GM23338 (cell line): ENCODE measurements around the gene TOX2. TPM values are rescaled to one million over a fixed set of nuclear protein-coding genes. Genes with fewer than 3 reads are reported as not detected.

ENCODE experiments used
- ATAC-seq: fragments of 200-7000 bp; cut with Tn5 transposase; 3 replicates; pipeline ENCODE4 v1.9.1; 2020
- DNase-seq: peaks from one replicate; pipeline ENCODE4 v3.0.0-alpha.2; 2015; ENCODE audit warnings: low spot score
- H2AFZ ChIP-seq: fragments of 200-600 bp; sonication (generic); 2 replicates; pipeline ENCODE4 v1.8.0; 2016; ENCODE audit warnings: antibody characterized with exemption, mild to moderate bottlenecking, moderate library complexity
- H3F3A ChIP-seq: fragments of 200-600 bp; sonication (generic); replicated peaks from 2 replicates; pipeline ENCODE4 v1.8.0; 2017; ENCODE audit warnings: antibody characterized with exemption, mixed run types, low read depth
- H3K27ac ChIP-seq: fragments of 200-600 bp; sonication (generic); 2 replicates; pipeline ENCODE4 v1.6.1; 2016; ENCODE audit warnings: low read depth
- H3K27me3 ChIP-seq: fragments of 200-600 bp; sonication (generic); 2 replicates; pipeline ENCODE4 v1.8.0; 2016; ENCODE audit warnings: mild to moderate bottlenecking, mixed run types, moderate library complexity; ENCODE audit not compliant: insufficient read depth
- H3K36me3 ChIP-seq: fragments of 200-600 bp; sonication (generic); 2 replicates; pipeline ENCODE4 v1.8.0; 2016; ENCODE audit warnings: mild to moderate bottlenecking; ENCODE audit not compliant: insufficient read depth
- H3K4me1 ChIP-seq: fragments of 200-600 bp; sonication (generic); 2 replicates; pipeline ENCODE4 v1.8.0; 2016; ENCODE audit warnings: mild to moderate bottlenecking, moderate library complexity; ENCODE audit not compliant: insufficient read depth
- H3K4me2 ChIP-seq: fragments of 200-600 bp; sonication (generic); 2 replicates; pipeline ENCODE4 v1.7.1; 2017; ENCODE audit warnings: mixed run types
- H3K4me3 ChIP-seq: fragments of 200-600 bp; sonication (generic); 2 replicates; pipeline ENCODE4 v1.6.1; 2016; ENCODE audit warnings: mixed run types
- H3K79me2 ChIP-seq: fragments of 200-600 bp; sonication (generic); replicated peaks from 2 replicates; pipeline ENCODE4 v1.8.0; 2017; ENCODE audit warnings: mild to moderate bottlenecking; ENCODE audit not compliant: insufficient read depth
- H3K9me2 ChIP-seq: fragments of 200-600 bp; sonication (generic); 2 replicates; pipeline ENCODE4 v1.8.0; 2017; ENCODE audit not compliant: insufficient read depth
- H4K20me1 ChIP-seq: fragments of 200-600 bp; sonication (generic); replicated peaks from 2 replicates; pipeline ENCODE4 v1.8.0; 2017; ENCODE audit warnings: mild to moderate bottlenecking; ENCODE audit not compliant: insufficient read depth
- H3K27ac Mint-ChIP-seq: 2 replicates; pipeline ENCODE4 v1.8.0; 2020; ENCODE audit warnings: inconsistent platforms, mild to moderate bottlenecking, moderate library complexity, mixed read lengths
- H3K27me3 Mint-ChIP-seq: 3 replicates; pipeline ENCODE4 v1.8.0; 2022; ENCODE audit warnings: low read depth, mild to moderate bottlenecking, moderate library complexity, mixed read lengths, inconsistent platforms; ENCODE audit not compliant: insufficient read depth, poor library complexity
- H3K36me3 Mint-ChIP-seq: 3 replicates; pipeline ENCODE4 v1.8.0; 2021; ENCODE audit warnings: low read depth, mild to moderate bottlenecking, inconsistent platforms, moderate library complexity, mixed read lengths
- H3K4me1 Mint-ChIP-seq: 3 replicates; pipeline ENCODE4 v1.8.0; 2020; ENCODE audit warnings: mild to moderate bottlenecking, inconsistent platforms, mixed read lengths
- H3K4me3 Mint-ChIP-seq: 3 replicates; pipeline ENCODE4 v1.8.0; 2021; ENCODE audit warnings: moderate library complexity, mild to moderate bottlenecking, inconsistent platforms, mixed read lengths
- H3K9me3 Mint-ChIP-seq: 3 replicates; pipeline ENCODE4 v1.8.0; 2020; ENCODE audit warnings: moderate library complexity, mild to moderate bottlenecking, inconsistent platforms, mixed read lengths
- CREB1 ChIP-seq: fragments of 250-450 bp; sonication (Bioruptor Pico); IDR thresholded peaks from 2 replicates; pipeline ENCODE4 v1.5.0; 2020; ENCODE audit warnings: low read depth, mild to moderate bottlenecking, moderate library complexity
- CTCF ChIP-seq, 2 experiments: fragments of 200-600 bp in 1 of 2; sonication (generic) in 1 of 2; conservative IDR thresholded peaks; 2 replicates each; pipeline versions ENCODE4 v1.5.1 to v1.6.1; 2016 to 2017; ENCODE audit warnings: antibody characterized with exemption in 2 of 2, low read depth in 2 of 2, mild to moderate bottlenecking in 2 of 2, moderate library complexity in 1 of 2
- JUNB ChIP-seq: IDR thresholded peaks from one replicate; pipeline ENCODE4 v1.6.1; 2016; ENCODE audit warnings: antibody characterized with exemption; ENCODE audit not compliant: unreplicated experiment
- NANOG ChIP-seq: IDR thresholded peaks from 2 replicates; pipeline ENCODE4 v1.6.1; 2016; ENCODE audit warnings: antibody characterized with exemption, borderline replicate concordance
- POLR2AphosphoS5 ChIP-seq: IDR thresholded peaks from 2 replicates; pipeline ENCODE4 v1.6.1; 2016; ENCODE audit warnings: antibody characterized with exemption, low read depth
- ZNF462 ChIP-seq: fragments of 250-450 bp; sonication (Bioruptor Pico); IDR thresholded peaks from 2 replicates; pipeline ENCODE4 v1.5.0; 2020; ENCODE audit warnings: mild to moderate bottlenecking, moderate library complexity
- polyA plus RNA-seq: library from polyadenylated mRNA; unstranded; fragments of >200 nt; fragmentation: Nextera tagmentation; extraction: Ambion mirVana; gene quantifications from 2 replicates; pipeline ENCODE4 v1.2.1, GENCODE V29; 2016
- total RNA-seq: library from RNA; depleted of rRNA; stranded (reverse); fragments of >200 nt; shearing (Covaris generic); gene quantifications from 2 replicates; pipeline ENCODE4 v1.2.3, GENCODE V29; 2014
- TF ChIP-seq, protein P1 (sequence below): IDR thresholded peaks from one replicate; pipeline ENCODE4 v1.6.1; 2018; ENCODE audit warnings: antibody characterized with exemption; ENCODE audit not compliant: unreplicated experiment
- TF ChIP-seq, protein P2 (sequence below): IDR thresholded peaks from 2 replicates; pipeline ENCODE4 v1.6.1; 2016; ENCODE audit warnings: antibody characterized with exemption

TOX2 gene
- total and polyA plus RNA-seq, 2 experiments from 2014 or later, result 1.4 to 1.5 TPM

DNA sequence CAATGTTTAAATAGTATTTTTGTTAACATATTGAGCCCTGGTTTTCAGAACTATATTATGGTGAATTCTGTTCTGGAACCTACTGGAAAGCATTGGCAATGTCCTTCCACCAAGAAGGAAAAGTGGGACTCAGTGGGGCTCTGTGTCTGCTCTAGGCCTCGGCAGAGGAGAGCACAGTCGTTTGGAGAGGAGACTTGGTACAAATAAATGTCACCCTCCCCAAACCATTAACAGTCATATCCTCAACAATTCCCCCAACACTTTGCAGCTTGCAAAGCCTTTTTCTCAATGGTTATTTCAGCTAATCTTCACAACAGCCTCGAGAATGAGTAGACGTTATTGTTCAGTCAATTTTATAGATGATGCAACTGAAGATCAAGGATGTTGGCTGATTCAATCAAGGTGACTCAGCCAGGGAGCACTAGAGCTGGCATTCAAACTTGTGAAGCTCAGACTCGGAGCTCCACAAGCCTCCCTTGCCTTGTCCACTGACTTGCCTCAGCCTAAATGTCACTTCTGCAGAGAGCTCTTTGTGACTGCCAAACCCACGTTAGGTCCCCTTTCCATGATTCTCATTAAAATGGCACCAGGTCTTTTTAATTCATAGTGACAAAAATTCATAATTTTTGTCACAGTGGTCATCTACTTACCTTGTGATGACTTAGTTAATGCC, 60.6 kb downstream of the TOX2 start:
- Mint-ChIP-seq H3K27ac (peak overlapping the region; percentile 52; the same call in 1 of the 2 replicates), H3K9me3 (no peaks in the 10 kb centered on the region), H3K4me1 (no peaks in the 10 kb centered on the region), H3K36me3 (no peaks in the 10 kb centered on the region), H3K27me3 (peaks cover 2% of the 10 kb centered on the region), H3K4me3 (no peak overlapping the region)
- no peaks in the 10 kb centered on the region for H4K20me1 ChIP-seq
- H3K27me3 ChIP-seq, result no peaks in the 10 kb centered on the region
- no peaks in the 10 kb centered on the region for H3K79me2 ChIP-seq
- H3K4me3 ChIP-seq, result no peak overlapping the region
- DNase-seq, result no peak
- H3K4me2 ChIP-seq, result no peak overlapping the region
- H3F3A ChIP-seq, result no peaks in the 10 kb centered on the region
- no peak overlapping the region for H2AFZ ChIP-seq
- no peaks in the 10 kb centered on the region for H3K36me3 ChIP-seq
- no peak for TF ChIP-seq CREB1 (CRISPR knock-in tag)
- no peak for ATAC-seq
- H3K4me1 ChIP-seq, result no peaks in the 10 kb centered on the region
- H3K9me2 ChIP-seq, result 0 out of 2 replicates have a peak, but pooled peaks cover 2% of the 10 kb centered on the region
- H3K27ac ChIP-seq, result no peak overlapping the region

DNA sequence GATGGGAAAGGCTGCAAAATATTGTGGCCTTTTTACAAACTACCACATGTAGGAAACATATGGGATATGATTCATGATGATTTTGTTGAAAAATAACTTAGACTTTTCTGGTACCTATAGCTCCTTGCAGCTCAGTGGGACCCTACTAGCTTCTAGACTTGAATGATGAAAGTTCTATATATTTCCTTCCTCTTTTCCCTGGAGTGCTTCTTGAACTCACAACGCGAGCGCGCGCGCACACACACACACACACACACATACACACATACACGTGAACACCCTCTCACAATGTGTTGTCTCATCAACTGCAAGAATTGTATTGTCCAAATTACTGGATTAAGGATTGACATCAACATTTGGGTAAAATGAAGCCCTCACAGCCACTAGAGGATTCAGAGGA, 61.9 kb downstream of the TOX2 start:
- Mint-ChIP-seq H3K4me1 (no peaks in the 10 kb centered on the region; the same call in 2 of the 3 replicates), H3K27me3 (peaks cover 2% of the 10 kb centered on the region), H3K9me3 (no peaks in the 10 kb centered on the region), H3K36me3 (no peaks in the 10 kb centered on the region), H3K27ac (no peak overlapping the region), H3K4me3 (no peak overlapping the region)
- Histone ChIP-seq H3K27ac (no peak overlapping the region), H3K27me3 (no peaks in the 10 kb centered on the region), H3K79me2 (no peaks in the 10 kb centered on the region), H3K4me1 (no peaks in the 10 kb centered on the region), H2AFZ (no peak overlapping the region), H3K4me2 (no peak overlapping the region), H3F3A (no peaks in the 10 kb centered on the region), H3K4me3 (no peak overlapping the region), H3K9me2 (0 out of 2 replicates have a peak, but pooled peaks cover 2% of the 10 kb centered on the region), H3K36me3 (no peaks in the 10 kb centered on the region), H4K20me1 (no peaks in the 10 kb centered on the region)
- DNase-seq (no peak), ATAC-seq (no peak)
- TF ChIP-seq POLR2AphosphoS5 (no peak), ZNF462 (no peak), CREB1 (CRISPR knock-in tag) (no peak), JUNB (no peak), CTCF (conservative IDR thresholded peaks at IDR 0.05; ENCODE audit: low read depth in 2 of 2) (no peak), NANOG (no peak)
- TF ChIP-seq, protein P1, sequence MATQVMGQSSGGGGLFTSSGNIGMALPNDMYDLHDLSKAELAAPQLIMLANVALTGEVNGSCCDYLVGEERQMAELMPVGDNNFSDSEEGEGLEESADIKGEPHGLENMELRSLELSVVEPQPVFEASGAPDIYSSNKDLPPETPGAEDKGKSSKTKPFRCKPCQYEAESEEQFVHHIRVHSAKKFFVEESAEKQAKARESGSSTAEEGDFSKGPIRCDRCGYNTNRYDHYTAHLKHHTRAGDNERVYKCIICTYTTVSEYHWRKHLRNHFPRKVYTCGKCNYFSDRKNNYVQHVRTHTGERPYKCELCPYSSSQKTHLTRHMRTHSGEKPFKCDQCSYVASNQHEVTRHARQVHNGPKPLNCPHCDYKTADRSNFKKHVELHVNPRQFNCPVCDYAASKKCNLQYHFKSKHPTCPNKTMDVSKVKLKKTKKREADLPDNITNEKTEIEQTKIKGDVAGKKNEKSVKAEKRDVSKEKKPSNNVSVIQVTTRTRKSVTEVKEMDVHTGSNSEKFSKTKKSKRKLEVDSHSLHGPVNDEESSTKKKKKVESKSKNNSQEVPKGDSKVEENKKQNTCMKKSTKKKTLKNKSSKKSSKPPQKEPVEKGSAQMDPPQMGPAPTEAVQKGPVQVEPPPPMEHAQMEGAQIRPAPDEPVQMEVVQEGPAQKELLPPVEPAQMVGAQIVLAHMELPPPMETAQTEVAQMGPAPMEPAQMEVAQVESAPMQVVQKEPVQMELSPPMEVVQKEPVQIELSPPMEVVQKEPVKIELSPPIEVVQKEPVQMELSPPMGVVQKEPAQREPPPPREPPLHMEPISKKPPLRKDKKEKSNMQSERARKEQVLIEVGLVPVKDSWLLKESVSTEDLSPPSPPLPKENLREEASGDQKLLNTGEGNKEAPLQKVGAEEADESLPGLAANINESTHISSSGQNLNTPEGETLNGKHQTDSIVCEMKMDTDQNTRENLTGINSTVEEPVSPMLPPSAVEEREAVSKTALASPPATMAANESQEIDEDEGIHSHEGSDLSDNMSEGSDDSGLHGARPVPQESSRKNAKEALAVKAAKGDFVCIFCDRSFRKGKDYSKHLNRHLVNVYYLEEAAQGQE, result no peak
- TF ChIP-seq, protein P2, sequence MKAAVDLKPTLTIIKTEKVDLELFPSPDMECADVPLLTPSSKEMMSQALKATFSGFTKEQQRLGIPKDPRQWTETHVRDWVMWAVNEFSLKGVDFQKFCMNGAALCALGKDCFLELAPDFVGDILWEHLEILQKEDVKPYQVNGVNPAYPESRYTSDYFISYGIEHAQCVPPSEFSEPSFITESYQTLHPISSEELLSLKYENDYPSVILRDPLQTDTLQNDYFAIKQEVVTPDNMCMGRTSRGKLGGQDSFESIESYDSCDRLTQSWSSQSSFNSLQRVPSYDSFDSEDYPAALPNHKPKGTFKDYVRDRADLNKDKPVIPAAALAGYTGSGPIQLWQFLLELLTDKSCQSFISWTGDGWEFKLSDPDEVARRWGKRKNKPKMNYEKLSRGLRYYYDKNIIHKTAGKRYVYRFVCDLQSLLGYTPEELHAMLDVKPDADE, result no peak
